ENCODE data around the gene SETMAR.

GRCh38 chr3:4302747-4303146 is 422 bp upstream of the SETMAR start:
- TF ChIP-seq, protein P1, sequence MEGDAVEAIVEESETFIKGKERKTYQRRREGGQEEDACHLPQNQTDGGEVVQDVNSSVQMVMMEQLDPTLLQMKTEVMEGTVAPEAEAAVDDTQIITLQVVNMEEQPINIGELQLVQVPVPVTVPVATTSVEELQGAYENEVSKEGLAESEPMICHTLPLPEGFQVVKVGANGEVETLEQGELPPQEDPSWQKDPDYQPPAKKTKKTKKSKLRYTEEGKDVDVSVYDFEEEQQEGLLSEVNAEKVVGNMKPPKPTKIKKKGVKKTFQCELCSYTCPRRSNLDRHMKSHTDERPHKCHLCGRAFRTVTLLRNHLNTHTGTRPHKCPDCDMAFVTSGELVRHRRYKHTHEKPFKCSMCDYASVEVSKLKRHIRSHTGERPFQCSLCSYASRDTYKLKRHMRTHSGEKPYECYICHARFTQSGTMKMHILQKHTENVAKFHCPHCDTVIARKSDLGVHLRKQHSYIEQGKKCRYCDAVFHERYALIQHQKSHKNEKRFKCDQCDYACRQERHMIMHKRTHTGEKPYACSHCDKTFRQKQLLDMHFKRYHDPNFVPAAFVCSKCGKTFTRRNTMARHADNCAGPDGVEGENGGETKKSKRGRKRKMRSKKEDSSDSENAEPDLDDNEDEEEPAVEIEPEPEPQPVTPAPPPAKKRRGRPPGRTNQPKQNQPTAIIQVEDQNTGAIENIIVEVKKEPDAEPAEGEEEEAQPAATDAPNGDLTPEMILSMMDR (IDR thresholded peaks at IDR 0.05), result no peak
- no peak for TF ChIP-seq EP300 (IDR thresholded peaks at IDR 0.05; ENCODE audit: borderline replicate concordance in 1 of 2, low read depth in 1 of 2, low read length in 1 of 2)
- no peak for TF ChIP-seq EZH2phosphoT487 (IDR thresholded peaks at IDR 0.05; ENCODE audit: borderline replicate concordance, low read depth)
- TF ChIP-seq POLR2AphosphoS5 (IDR thresholded peaks at IDR 0.05; ENCODE audit: low read depth, low read length), result no peak
- TF ChIP-seq RFX5 (IDR thresholded peaks at IDR 0.05; ENCODE audit: low read length), result no peak
- no peak for TF ChIP-seq TCF12 (IDR thresholded peaks at IDR 0.05)
- TF ChIP-seq FOXM1 (IDR thresholded peaks at IDR 0.05; ENCODE audit: low read depth), result no peak
- no peak for TF ChIP-seq SIN3A (IDR thresholded peaks at IDR 0.05; ENCODE audit: borderline replicate concordance, low read depth, low read length)
- no peak for TF ChIP-seq CHD2 (IDR thresholded peaks at IDR 0.05; ENCODE audit: low read length, partially characterized antibody)
- TF ChIP-seq NRF1 (IDR thresholded peaks at IDR 0.05; ENCODE audit: low read depth, low read length), result no peak
- TF ChIP-seq USF2 (IDR thresholded peaks at IDR 0.05; ENCODE audit: borderline replicate concordance, low read depth, low read length), result no peak
- TF ChIP-seq, protein P2, sequence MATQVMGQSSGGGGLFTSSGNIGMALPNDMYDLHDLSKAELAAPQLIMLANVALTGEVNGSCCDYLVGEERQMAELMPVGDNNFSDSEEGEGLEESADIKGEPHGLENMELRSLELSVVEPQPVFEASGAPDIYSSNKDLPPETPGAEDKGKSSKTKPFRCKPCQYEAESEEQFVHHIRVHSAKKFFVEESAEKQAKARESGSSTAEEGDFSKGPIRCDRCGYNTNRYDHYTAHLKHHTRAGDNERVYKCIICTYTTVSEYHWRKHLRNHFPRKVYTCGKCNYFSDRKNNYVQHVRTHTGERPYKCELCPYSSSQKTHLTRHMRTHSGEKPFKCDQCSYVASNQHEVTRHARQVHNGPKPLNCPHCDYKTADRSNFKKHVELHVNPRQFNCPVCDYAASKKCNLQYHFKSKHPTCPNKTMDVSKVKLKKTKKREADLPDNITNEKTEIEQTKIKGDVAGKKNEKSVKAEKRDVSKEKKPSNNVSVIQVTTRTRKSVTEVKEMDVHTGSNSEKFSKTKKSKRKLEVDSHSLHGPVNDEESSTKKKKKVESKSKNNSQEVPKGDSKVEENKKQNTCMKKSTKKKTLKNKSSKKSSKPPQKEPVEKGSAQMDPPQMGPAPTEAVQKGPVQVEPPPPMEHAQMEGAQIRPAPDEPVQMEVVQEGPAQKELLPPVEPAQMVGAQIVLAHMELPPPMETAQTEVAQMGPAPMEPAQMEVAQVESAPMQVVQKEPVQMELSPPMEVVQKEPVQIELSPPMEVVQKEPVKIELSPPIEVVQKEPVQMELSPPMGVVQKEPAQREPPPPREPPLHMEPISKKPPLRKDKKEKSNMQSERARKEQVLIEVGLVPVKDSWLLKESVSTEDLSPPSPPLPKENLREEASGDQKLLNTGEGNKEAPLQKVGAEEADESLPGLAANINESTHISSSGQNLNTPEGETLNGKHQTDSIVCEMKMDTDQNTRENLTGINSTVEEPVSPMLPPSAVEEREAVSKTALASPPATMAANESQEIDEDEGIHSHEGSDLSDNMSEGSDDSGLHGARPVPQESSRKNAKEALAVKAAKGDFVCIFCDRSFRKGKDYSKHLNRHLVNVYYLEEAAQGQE (IDR thresholded peaks at IDR 0.05; ENCODE audit: low read depth, low read length), result no peak
- no peak for TF ChIP-seq NFIC (IDR thresholded peaks at IDR 0.05; ENCODE audit: borderline replicate concordance)

Data from SK-N-SH (cell line).